Eye (tissue), 1 donor: ENCODE data around the gene COX8C.
"Not testable (repeated sequence)": the region's sequence is repeated elsewhere in the genome, so short reads cannot be mapped to it uniquely, and the experiment has no call there.

Experiments
- DNase-seq: peaks from one replicate; pipeline ENCODE4 v3.0.0-alpha.2; 2015

Gene COX8C

DNA sequence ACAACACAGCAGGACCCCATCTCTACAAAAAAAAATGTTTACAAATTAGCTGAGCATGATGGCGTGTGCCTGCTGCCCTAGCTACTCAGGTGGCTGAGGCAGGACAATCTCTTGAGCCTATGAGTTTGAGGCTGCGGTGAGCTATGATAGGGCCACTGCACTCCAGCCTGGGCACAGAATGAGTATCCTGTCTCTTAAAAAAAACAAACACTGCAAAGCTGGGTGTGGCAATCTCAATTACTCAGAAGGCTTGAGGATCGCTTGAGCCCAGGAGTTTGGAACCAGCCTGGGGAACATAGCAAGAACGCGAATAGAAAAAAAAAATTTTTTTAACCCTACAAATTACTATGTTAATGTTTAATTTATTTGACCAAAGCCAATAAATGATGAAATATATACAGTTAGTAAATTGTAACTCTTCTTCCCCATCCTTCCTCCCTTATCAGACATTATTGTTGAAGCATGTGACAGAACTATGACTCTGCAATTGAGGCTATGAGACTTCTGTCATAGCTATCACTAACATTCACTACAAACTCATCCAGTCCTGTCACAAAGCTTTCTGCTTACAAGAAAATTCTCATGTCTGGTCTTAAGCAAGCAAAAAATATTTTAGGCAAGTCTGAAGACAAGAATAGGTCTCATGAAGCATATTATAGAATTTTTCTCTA is 23.9 kb upstream of the COX8C start:
- DNase-seq: no peak

DNA sequence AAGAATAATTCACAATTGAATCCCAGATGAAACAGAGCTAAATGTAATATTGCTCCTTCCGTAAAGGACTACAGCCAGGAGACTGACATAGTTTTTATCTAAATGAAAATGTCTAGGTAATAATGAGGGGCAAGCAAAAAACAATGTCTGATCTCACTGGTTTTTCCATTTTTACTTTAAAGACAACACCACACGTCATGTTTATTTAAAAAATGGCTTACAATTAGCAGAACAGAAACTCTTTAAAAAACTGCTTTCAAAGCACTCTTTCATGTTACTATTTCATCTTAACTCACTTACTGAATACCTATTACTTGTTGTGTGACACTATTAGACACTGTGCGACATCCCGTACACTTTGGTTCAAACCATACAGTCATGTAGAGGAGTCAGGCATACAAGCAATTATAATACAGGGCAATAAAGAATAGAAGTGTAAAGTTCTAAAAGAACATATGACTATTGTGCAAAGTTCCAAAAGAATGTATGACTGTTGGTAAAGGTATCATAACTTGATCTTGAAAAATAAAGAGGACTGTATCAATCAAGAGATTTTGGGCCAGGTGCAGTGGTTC is 23.3 kb upstream of the COX8C start:
- no peak for DNase-seq

DNA sequence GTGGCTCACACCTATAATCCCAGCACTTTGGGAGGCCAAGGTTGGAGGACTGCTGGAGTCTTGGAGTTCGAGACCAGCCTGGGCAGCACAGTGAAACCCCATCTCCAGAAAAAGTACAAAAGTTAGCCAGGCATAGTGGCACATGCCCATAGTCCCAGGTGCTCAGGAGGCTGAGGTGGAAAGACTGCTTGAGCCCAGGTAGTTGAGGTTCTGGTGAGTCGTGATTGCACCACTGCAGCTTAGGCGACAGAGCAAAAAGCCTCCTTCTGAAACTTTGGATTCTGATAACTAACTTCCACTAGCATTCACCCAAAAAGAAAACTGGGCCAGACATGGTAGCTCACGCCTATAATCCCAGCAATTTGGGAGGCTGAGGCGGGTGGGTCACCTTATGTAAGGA is 20.8 kb upstream of the COX8C start:
- DNase-seq: no peak

DNA sequence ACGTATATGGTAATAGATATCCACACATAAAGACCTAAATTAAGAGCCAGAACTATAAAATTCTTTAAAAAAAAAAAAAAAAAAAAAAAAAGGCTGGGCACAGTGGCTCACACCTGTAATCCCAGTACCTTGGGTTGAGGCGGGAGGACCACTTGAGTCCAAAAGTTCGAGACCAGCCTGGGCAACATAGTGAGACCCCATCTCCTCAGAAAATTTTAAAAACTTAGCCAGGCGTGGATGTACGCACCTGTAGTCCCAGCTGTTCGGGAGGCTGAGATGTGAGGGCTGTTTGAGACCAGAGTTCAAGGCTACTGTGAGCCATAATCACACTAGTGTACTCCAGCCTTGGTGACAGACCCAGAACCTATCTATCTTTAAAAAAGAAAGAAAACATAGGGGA is 18.4 kb upstream of the COX8C start:
- no peak for DNase-seq

DNA sequence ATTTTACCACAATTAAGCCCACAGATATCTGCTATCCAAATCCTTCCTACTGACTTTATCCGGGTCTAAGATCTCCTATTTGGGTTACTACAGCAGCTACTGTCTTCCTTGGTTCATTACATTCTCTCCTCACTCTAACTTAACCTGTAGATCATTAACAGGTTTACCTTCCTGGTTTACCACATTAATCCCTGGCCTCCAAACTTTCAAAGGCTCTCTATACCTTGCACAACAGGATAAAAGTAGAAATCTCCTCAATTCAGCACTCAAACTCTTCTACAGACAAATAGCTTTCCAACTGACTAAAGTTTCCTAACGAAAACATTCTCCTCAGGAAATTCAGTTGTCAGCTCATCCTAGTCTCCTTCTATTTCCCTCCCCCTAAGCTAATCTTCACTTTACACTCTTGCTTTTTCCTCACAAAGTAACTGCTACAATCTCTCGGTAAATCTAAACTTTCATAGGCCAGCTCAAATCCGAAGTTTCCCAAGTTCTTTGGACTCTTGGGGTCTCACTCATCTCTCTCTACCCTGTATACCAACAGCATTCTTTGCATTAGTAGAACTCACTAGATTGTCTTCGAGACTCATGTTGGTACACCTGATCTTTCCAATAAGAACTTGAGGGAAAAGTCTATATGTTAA is 16.9 kb upstream of the COX8C start:
- DNase-seq: no peak

DNA sequence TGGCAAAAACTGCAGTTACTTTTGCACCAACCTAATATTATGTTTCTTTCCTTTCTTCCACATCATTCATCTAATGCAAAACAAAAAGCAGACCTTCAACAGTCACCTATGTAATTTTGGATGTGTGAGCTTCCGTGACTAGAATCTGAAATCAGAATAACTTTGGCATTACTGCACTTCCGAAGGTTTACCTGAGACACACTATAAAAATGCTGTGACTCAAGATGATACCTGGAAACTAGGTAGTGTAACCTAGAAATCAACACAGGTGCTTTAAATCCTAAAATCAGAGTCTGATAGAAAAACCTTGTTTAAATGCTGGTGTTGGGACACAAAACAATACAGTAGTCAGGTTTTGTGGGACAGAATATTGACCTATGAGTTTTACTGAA is 16.4 kb upstream of the COX8C start:
- DNase-seq: no peak

DNA sequence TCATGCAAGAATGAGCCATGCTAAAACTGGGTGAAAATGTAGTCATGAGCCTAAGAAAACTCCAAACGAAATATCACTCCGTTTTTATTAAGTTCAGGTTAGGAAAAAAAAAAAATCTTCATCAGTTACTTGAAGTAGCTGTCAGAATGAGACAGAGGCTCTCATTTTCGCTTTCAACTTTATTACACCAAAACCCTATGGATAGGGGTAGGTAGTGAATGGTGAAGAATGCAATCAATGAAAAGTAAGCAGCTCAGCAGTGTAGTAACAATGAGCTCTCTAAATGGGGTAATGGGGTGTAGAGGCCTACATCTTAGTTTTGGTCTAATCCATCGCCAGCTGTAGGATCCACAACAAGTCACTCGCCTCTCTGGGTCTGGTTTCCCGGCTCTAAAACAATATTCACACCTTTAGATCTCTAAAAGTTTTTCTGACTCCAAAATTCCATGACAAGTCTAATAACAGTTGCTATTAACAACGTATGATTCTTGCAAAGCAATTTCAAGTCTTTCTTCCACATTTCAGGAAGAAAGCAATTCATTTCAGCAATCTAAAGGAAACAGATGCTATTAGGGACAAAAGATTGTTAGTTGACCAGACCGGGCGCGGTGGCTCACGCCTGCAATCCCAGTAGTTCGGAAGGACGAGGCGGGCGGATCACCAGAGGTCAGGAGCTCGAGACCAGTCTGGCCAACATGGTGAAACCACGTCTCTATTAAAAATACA is 15.8 kb upstream of the COX8C start:
- DNase-seq: no peak

DNA sequence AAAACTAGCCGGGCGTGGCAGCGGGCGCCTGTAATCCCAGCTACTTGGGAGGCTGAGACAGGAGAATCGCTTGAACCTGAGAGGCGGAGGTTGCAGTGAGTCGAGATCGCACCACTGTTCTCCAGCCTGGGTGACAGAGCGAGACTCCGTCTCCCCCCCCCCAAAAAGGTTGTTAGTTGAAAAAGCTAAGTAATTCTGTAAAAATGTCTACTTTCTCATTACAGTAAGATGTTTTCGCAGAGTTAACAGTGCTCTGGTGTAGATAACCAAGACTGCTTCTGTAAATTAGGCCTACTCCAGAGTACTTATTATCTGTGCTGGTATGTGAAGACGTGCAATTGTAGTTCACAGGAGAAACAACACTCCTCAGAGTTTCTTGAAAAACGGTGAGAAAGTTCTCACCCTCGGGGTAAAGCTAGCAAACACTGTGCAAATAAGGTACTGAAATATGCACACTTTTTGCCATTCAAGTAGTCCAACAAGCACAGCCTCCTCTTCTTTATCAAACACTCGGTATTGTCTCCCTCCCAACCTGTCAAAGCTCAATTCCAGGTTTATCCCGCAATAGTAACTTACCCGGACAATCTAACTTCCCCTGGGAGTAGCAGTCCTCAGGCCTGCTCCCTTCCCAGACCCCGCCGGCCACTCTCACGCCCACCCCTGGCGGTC is 15.1 kb upstream of the COX8C start:
- no peak for DNase-seq

DNA sequence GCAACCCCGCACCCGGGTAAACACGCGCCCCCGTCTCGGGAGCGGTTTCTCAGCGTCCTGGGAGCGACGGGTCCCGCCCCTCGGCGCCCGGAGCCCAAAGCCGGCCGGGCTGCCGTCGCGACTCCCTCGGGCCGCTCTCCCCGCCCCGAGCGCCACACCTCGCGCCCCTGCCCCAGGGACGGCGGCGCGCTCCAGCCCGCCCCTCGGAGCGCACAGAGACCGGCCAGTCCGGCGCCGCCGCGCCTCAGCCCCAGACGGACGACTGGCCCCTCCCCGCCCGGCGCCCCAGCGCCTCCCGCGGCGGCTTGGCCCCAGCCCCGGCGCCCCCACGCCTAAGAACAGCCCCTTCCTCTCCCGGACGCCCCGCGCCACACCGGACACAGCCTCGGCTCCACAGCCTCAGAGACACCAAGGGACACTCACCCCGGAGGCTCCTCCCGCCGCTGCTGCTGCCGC is 14.6 kb upstream of the COX8C start:
- DNase-seq: no peak

DNA sequence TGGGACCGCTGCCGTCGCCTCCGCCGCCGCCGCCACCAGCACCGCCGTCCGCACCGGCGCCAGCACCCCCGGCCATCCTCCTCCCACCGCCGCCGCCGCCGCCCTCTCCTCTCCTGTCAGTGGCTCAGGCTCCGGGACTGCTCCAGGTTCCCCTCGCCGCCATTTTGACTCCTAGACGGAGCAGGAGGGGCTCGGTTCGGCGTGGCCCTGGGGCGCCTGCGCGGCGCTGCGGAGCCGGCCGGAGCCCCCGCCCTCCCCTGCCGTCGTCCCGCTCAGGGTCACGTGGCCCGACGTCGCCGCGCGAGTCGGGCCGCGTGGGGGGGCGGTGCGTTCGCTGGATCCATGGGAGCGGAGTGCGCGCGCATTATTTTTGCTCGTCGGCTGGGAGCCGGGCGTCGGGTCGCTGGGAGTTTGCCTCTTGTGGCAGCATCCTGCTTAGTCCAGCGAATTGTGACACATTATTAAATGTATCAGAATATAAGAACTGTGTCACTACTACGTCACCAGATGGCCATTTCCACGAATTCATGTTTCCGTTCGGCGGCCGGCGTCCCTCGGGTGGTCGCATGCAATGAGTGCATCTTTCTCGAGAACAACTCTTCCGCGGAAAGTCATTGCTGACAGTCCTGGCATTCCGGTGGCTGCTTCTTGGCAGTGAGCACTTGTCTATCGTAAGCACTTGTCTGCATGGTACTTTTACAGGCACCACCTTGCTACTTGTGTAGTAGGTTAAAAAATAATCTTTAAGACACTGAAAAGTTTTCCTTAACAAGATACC is 13.9 kb upstream of the COX8C start, which contains the start of gene BTBD7:
TSS of gene BTBD7 (minus strand) at position 184 of the 778 bp plus-strand sequence. CDS start 36,985 bp downstream, outside the sequence.
- DNase-seq: peak; percentile 99

DNA sequence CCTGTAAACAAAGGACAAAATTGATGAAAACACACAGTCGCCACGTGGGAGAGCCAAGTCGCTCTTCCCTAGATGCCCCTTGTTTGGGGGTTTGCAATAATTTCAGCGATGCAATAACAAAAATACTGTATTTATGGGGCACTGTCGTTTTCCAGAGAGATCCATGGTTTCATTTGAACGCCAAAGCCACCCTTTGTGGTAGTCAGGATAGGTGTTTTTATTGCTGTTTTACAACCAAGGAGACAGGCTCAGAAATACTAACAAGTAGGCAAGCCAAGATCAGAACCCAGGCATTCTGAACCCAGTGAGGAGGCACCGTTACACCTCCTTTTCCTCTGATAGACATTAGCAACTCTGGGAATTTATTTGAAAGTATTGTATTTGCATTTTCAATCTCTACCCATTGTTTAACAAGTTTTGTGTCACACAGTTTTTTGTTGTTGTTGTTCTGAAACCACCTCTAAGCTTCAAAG is 13.3 kb upstream of the COX8C start:
- DNase-seq: no peak

DNA sequence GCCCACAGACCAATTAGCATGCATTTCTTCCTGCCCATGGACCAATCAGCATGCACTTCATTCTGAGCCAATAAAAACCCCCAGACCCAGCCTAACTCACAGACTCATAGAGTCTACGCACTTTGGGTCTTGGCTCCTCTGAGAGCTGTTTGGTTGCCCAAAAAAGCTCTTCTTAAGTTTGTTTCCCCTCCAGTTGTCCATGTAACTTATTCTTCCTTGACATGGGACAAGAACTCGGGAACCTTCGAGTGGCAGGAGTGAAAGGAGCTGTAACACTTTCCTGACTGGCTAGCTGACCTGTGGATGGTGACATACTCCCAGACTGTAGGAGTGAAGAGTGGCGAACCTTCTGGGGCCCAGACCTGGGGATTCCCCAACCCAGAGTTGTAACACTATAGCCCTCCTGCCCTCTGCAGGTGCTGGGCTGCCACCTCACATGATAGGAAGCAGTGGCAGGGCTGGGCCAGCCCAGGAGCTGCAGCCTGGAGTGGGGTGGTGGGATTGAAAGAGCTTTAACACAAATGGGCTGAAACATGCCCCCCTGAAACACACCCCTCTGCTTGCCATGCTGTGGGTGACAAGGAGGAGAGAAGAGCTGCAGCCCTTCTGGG is 9.7 kb upstream of the COX8C start:
- DNase-seq: no peak

DNA sequence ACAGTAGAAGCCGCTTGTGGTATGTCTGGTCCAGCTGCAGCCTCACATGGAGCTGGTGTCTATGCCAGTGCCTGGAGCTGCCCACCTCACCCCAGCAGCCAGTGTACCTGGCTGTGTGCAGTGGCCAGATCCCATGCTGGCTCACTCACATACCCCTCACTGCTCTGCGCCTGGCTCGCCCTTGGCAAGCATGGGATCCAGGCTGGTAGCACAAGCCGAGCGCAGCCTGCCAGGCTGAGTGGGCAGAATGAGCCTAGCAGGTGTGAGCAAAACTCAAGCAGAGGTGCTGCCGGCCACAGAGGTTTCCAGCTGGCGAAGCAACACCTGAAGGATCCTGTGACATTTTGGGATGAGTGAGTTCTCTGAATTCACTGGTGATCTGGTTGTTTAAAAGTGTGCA is 9.1 kb upstream of the COX8C start:
- no peak for DNase-seq

DNA sequence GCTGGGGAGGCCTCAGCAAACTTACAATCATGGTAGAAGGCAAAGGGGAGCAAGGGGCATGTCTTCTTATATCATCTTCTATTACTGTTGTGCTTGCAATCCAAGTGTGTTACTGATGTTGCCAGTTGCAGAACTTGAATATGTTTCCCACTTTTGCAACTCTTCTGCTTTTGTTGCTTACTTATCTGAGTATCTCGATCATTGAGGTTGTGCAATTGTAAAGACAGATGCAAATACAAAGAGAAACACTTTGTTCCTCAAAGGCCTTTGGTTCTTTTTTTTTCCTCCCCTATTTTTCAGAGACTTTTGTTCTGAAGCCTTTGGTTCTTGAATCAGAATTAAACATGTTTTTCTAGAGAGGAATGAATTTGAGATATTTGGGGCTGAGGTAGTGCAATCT is 3.7 kb upstream of the COX8C start:
- DNase-seq: no peak

DNA sequence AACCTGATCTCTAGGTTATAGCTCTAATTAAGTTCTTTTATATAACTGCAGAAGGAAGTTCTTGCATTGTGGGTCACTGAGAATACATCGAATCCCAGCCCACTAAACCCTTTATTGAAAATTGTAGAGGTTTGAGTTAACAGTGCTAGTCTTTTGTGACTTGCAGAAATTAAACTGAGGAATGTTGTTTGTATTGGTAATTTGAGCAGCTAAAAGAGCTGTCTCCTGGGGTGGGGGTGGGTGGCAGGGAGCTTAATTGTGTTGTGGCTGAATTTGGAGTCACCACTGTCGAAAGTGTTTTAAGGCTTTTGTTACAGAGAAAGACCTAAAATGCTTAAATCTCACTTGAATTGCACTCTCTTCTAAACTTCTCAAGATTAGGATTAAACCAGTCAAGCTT is 3.2 kb upstream of the COX8C start:
- DNase-seq: no peak

DNA sequence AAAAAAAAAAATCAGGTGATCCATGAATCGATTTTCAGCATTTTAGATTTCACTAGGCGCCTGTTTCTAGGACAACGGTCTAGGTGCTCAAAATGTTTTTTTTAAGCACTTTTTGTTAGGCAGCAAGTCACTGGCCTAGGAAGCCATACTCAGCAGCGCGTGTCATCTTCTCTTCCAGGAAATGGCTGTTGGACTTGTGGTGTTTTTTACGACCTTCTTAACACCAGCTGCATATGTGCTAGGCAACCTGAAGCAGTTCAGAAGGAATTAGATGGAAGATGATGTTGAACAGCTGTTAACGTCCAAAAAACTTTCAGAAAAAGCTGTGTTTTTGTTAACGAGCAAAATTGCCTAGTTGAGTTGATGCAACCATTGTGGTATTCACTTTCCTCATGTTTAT is 868 bp downstream of the COX8C start:
- DNase-seq: no peak

DNA sequence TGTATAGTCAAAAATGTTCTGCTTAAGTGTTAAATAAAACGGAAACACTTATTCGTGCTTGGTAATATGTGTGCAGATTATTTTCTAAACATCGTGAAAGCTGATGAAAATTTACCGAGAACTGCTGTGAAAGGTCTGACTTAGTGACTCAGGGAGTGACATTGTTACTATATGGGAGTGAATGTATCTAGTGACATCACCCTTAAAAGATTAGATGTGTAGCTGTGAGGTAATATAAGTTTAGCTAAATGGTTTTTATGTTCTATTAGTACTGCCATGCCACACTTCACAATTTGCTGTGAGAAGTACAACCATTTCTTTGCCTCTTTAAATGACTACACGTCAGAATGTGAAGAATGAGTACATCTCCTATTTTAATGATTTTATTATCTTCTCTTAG is 1.3 kb downstream of the COX8C start:
- no peak for DNase-seq

DNA sequence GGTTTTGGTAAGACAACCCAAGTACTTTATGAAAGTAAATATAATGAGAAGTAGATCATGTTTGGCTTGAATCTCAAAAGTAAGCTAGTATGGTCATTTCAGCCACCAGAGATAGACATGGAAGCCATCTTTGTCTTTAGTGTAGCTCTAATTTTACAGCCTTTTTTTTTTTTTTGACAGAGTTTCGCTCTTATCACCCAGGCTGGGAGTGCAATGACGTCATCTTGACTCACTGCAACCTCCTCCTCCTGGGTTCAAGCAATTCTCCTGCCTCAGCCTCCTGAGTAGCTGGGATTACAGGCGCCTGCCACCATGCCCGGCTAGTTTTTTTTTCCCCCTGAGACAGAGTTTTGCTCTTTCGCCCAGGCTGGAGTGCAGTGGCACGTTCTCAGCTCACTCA is 7.9 kb downstream of the COX8C start:
- not testable (repeated sequence) for DNase-seq

DNA sequence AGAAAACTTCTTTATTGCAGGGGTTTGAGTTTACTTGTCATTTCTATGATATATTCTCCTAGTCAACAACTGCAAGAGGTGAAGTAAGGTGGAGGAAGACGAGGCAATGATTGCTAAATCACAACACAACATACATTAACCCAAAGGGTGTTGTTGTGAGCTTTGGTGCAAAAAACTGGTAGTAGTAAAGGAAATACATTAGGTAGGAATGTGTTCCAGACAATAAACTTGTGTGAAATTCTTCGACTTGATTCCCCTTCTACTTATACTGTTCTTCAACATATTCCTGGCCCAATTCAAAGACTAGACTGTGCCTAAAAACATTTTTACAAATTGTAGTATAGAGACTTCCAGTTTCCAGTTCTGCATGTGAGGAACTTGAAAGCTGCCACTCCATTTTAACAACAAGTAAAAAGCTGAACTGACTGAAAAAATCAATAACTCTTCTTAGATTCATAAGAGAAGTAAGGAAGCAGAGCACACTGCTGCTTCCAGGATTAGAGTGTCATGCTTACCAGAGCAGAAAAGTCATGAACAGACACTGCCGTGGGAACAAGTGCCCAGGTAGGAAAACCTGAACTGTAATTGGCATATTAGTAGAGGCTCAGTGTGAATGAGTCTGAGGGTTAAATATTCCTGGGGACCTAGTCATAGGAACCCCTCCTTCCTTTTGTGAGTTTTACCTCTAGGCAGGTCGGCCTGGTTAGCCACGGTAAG is 22.2 kb downstream of the COX8C start:
- peak; percentile 48 for DNase-seq

DNA sequence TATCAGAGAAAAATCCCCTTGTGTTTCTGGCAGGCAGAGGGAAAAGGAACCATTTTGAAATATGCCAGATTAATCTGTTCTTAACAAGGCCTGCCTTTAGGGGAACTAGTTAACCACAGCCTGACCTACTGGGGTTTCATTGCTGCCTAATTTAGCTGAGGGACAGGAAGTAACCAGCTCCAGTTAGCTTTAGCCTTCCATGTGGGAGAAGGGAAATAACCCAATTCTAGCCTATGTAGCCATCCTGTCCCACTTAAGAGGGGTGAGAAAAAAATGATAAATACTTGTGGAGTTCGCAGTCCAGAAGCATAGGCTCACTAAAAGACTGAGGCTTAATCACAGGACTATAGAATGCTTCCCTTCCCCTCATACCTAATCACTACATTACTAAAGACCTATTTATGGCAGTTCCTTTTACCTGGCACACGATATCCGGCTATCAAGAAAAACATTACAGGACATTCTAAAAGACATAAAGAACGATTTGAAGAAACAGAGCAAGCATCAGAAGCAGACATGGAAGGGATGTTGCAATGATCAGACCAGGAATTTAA is 22.8 kb downstream of the COX8C start:
- no peak for DNase-seq

DNA sequence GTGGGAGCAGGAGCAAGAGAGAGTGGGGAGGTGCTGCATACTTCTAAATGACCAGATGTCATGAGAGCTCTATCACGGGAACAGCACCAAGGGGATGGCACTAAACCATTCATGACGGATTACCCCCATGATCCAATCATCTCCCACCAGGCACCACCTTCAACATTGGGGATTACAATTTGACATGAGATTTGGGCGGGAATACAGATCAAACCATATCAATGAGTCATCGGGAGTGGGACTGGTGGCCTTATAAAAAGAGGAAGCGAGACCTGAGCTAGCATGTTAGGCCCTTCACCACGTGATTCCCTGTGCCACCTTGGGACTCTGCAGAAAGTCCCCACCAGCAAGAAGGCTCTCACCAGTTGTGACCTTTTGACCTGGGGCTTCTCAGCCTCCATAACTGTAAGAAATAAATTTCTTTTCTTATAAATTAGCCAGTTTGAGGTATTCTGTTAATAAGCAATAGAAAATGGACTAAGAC is 28.7 kb downstream of the COX8C start:
- no peak for DNase-seq
